ENCODE data around the gene IGSF22. TPM values are rescaled to one million over a fixed set of nuclear protein-coding genes. Genes with fewer than 3 reads are reported as not detected.
"Not testable (repeated sequence)": the region's sequence is repeated elsewhere in the genome, so short reads cannot be mapped to it uniquely, and the experiment has no call there.

IGSF22 gene
- total RNA-seq, 1 donor from 2014 or later, result 0.19 TPM

GRCh38 chr11:18698341-18699268, 27.4 kb downstream of the IGSF22 start, which contains the start of gene TMEM86A:
Gene TMEM86A, plus strand, starts transcription at chr11:18698779. Its CDS starts 108 bp downstream, at chr11:18698887.
- Mint-ChIP-seq H3K27me3 (ENCODE audit: low read depth) (peaks cover 58% of the 10 kb centered on the region), H3K4me3 (peak within 1 kb of the TSS; percentile 89), H3K4me1 (peaks cover 16% of the 10 kb centered on the region), H3K27ac (ENCODE audit: unreplicated experiment) (peak within 1 kb of the TSS; percentile 43), H3K9me3 (no peaks in the 10 kb centered on the region), H3K36me3 (ENCODE audit: low read depth) (no peaks in the 10 kb centered on the region)
- TF ChIP-seq, protein P1, sequence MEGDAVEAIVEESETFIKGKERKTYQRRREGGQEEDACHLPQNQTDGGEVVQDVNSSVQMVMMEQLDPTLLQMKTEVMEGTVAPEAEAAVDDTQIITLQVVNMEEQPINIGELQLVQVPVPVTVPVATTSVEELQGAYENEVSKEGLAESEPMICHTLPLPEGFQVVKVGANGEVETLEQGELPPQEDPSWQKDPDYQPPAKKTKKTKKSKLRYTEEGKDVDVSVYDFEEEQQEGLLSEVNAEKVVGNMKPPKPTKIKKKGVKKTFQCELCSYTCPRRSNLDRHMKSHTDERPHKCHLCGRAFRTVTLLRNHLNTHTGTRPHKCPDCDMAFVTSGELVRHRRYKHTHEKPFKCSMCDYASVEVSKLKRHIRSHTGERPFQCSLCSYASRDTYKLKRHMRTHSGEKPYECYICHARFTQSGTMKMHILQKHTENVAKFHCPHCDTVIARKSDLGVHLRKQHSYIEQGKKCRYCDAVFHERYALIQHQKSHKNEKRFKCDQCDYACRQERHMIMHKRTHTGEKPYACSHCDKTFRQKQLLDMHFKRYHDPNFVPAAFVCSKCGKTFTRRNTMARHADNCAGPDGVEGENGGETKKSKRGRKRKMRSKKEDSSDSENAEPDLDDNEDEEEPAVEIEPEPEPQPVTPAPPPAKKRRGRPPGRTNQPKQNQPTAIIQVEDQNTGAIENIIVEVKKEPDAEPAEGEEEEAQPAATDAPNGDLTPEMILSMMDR (conservative IDR thresholded peaks at IDR 0.05), result no peak
- peak; percentile 83 for DNase-seq (ENCODE audit: low read depth, low spot score)

GRCh38 chr11:18697576-18697975, 28.4 kb downstream of the IGSF22 start:
- DNase-seq (ENCODE audit: low read depth, low spot score), result no peak
- H3K4me3 Mint-ChIP-seq, result peak overlapping the region; percentile 75
- no peaks in the 10 kb centered on the region for H3K9me3 Mint-ChIP-seq
- TF ChIP-seq, protein P1 (conservative IDR thresholded peaks at IDR 0.05), result no peak
- no peak overlapping the region for H3K27ac Mint-ChIP-seq (ENCODE audit: unreplicated experiment)
- peaks cover 16% of the 10 kb centered on the region for H3K4me1 Mint-ChIP-seq
- H3K27me3 Mint-ChIP-seq (ENCODE audit: low read depth), result peaks cover 58% of the 10 kb centered on the region
- H3K36me3 Mint-ChIP-seq (ENCODE audit: low read depth), result no peaks in the 10 kb centered on the region

DNA sequence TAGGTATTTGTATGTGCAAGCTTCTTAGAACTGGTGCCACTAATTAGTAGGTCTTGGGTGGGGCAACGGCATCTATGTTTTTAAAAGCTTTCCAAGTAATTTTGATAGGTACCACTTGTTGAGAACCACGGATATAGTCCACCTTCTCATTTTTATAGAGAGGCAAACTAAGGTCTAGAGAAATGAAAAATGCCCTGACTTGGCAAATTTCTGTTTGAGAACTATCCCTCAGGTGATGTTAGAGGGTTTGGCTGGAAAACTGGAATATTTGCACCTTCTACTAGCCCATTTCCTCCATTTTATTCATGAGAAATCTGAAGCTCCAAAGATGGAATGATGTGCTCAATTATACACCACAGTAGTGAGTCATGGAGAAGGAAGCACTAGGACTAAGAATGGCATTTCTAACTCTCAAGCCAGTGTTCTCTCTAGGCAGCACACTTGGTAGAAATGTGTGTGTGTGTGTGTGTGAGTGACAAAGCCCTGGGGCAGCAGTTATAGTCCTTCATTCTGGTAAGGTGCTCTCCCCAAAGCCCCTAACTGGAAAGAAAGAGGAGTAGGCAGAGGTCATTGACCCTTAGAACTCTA, 29.3 kb downstream of the IGSF22 start:
- Mint-ChIP-seq H3K27ac (ENCODE audit: unreplicated experiment) (no peak overlapping the region), H3K4me3 (peak overlapping the region; percentile 61), H3K4me1 (peaks cover 16% of the 10 kb centered on the region), H3K36me3 (ENCODE audit: low read depth) (no peaks in the 10 kb centered on the region), H3K9me3 (no peaks in the 10 kb centered on the region), H3K27me3 (ENCODE audit: low read depth) (peaks cover 58% of the 10 kb centered on the region)
- no peak for DNase-seq (ENCODE audit: low read depth, low spot score)
- TF ChIP-seq, protein P1 (conservative IDR thresholded peaks at IDR 0.05), result no peak

- H3K36me3 Mint-ChIP-seq (ENCODE audit: low read depth), result no peaks in the 10 kb centered on the region
- no peak overlapping the region for H3K4me3 Mint-ChIP-seq
- TF ChIP-seq, protein P1 (conservative IDR thresholded peaks at IDR 0.05), result no peak
- no peak overlapping the region for H3K27ac Mint-ChIP-seq (ENCODE audit: unreplicated experiment)
- H3K27me3 Mint-ChIP-seq (ENCODE audit: low read depth), result peaks cover 42% of the 10 kb centered on the region
- H3K4me1 Mint-ChIP-seq, result peaks cover 3% of the 10 kb centered on the region
- H3K9me3 Mint-ChIP-seq, result no peaks in the 10 kb centered on the region
- no peak for DNase-seq (ENCODE audit: low read depth, low spot score)
These were observed 32.8 kb downstream of the IGSF22 start for GRCh38 chr11:18692941-18693760.

GRCh38 chr11:18691467-18692140, 34.4 kb downstream of the IGSF22 start:
- not testable (repeated sequence) for H3K4me1 Mint-ChIP-seq; H3K27ac Mint-ChIP-seq (ENCODE audit: unreplicated experiment)

More at GRCh38 chr11:18691467-18692140, 34.4 kb downstream of the IGSF22 start:
- peaks cover 27% of the 10 kb centered on the region for H3K27me3 Mint-ChIP-seq (ENCODE audit: low read depth)
- H3K36me3 Mint-ChIP-seq (ENCODE audit: low read depth); H3K9me3 Mint-ChIP-seq; H3K4me3 Mint-ChIP-seq; DNase-seq (ENCODE audit: low read depth, low spot score): not testable (repeated sequence)
